ENCODE data around the gene PCDHA5.
"Not testable (repeated sequence)": the region's sequence is repeated elsewhere in the genome, so short reads cannot be mapped to it uniquely, and the experiment has no call there.

Gene PCDHA5

DNA sequence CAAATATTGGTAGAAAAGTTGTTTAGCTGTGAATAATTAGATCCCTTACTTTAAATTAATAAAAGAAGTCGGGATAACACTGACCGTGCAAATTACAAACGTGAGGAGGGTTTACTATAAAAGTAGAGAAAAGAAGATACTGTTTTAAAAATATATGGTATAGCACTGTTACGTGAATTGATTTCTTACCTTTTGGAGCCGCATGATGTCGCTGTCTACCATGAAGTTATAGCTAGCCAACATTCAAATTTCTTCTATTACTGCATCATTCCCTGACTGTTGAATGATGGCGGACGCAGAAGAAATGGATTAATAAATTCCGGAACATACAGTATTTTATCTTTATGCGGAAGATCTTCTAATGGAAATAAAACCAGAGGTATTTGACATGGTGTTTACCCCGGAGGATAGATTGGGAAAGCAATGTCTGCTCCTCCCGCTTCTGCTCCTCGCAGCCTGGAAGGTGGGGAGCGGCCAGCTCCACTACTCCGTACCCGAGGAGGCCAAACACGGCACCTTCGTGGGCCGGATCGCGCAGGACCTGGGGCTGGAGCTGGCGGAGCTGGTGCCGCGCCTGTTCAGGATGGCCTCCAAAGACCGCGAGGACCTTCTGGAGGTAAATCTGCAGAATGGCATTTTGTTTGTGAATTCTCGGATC is 6.4 kb downstream of the PCDHA5 start, which contains the start of gene PCDHA6:
Gene PCDHA6, plus strand, starts transcription at position 257 of the 658 bp plus-strand sequence. Its CDS starts 132 bp downstream, at position 389.
- no peak for DNase-seq

- no peak for DNase-seq
Observed at GRCh38 chr5:140828362-140828737, 6.9 kb downstream of the PCDHA5 start.

DNA sequence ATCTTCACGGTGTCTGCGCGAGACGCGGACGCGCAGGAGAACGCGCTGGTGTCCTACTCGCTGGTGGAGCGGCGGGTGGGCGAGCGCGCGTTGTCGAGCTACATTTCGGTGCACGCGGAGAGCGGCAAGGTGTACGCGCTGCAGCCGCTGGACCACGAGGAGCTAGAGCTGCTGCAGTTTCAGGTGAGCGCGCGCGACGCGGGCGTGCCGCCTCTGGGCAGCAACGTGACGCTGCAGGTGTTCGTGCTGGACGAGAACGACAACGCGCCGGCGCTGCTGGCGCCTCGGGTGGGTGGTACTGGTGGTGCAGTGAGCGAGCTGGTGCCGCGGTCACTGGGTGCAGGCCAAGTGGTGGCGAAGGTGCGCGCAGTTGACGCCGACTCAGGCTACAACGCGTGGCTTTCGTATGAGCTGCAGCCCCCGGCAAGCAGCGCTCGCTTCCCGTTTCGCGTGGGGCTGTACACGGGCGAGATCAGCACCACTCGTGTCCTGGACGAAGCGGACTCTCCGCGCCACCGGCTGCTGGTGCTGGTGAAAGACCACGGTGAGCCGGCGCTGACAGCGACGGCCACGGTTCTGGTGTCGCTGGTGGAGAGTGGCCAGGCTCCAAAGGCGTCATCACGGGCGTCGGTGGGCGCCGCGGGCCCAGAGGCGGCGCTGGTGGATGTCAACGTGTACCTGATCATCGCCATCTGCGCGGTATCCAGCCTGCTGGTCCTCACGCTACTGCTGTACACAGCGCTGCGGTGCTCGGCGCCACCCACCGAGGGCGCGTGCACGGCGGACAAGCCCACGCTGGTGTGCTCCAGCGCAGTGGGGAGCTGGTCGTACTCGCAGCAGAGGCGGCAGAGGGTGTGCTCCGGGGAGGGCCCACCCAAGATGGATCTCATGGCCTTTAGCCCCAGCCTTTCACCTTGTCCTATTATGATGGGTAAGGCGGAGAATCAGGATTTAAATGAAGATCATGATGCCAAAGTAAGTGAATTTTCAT is 8.4 kb downstream of the PCDHA5 start:
- not testable (repeated sequence) for DNase-seq

- DNase-seq, result no peak
Observed at GRCh38 chr5:140833993-140834392, 12.6 kb downstream of the PCDHA5 start, which contains the start of gene PCDHA7. PCDHA7 (plus strand) TSS chr5:140834269; CDS start chr5:140834384, 115 bp downstream.

DNA sequence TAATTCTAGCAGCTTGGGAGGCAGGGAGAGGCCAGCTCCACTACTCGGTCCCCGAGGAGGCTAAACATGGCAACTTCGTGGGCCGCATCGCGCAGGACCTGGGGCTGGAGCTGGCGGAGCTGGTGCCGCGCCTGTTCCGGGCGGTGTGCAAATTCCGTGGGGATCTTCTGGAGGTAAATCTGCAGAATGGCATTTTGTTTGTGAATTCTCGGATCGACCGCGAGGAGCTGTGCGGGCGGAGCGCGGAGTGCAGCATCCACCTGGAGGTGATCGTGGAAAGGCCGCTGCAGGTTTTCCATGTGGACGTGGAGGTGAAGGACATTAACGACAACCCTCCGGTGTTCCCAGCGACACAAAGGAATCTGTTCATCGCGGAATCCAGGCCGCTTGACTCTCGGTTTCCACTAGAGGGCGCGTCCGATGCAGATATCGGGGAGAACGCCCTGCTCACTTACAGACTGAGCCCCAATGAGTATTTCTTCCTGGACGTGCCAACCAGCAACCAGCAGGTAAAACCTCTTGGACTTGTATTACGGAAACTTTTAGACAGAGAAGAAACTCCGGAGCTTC is 13.1 kb downstream of the PCDHA5 start:
- DNase-seq, result not testable (repeated sequence)

- no peak for DNase-seq
Observed at GRCh38 chr5:140835622-140836510, 14.5 kb downstream of the PCDHA5 start.

DNA sequence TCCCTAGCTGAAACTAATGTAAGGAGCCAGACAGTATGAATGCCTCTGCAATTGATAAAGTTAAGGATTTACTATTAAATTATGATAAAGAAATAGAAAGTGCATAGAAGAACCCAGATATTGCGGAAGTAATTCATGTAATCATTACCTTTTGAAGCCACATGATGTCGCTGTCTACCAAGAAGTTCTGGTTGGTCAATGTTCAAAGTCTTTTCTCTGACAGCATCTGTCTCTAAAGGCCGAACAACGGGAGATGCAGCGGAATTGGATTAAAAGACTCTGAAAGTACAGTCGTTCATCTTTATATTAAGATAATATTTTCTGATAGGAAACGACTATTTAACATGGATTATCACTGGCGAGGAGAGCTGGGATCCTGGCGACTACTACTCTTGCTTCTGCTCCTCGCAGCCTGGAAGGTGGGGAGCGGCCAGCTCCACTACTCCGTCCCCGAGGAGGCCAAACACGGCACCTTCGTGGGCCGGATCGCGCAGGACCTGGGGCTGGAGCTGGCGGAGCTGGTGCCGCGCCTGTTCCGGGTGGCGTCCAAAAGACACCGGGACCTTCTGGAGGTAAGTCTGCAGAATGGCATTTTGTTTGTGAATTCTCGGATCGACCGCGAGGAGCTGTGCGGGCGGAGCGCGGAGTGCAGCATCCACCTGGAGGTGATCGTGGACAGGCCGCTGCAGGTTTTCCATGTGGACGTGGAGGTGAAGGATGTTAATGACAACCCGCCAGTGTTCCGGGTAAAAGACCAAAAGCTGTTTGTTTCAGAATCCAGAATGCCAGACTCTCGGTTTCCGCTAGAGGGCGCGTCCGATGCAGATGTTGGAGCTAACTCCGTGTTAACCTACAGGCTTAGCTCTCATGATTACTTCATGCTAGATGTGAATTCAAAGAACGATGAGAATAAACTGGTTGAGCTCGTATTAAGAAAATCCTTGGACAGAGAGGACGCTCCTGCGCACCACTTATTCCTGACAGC is 19.9 kb downstream of the PCDHA5 start, which contains the start of gene PCDHA8:
Gene PCDHA8, plus strand, starts transcription at position 210 of the 985 bp plus-strand sequence. Its CDS starts 135 bp downstream, at position 345.
- DNase-seq, result no peak

DNA sequence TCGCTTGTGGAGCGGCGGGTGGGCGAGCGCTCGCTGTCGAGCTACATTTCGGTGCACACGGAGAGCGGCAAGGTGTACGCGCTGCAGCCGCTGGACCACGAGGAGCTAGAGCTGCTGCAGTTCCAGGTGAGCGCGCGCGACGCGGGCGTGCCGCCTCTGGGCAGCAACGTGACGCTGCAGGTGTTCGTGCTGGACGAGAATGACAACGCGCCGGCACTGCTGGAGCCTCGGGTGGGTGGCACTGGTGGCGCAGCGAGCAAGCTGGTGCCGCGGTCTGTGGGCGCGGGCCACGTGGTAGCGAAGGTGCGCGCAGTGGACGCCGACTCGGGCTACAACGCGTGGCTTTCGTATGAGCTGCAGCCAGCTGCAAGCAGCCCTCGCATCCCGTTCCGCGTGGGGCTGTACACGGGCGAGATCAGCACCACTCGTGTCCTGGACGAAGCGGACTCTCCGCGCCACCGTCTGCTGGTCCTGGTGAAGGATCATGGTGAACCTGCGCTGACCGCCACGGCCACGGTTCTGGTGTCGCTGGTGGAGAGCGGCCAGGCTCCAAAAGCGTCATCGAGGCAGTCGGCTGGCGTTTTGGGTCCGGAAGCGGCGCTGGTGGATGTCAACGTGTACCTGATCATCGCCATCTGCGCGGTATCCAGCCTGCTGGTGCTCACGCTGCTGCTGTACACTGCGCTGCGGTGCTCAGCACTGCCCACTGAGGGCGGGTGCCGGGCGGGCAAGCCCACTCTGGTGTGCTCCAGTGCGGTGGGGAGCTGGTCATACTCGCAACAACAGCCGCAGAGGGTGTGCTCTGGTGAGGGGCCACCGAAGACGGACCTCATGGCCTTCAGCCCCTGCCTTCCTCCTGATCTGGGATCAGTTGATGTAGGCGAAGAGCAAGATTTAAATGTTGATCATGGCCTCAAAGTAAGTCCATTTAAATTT is 21.7 kb downstream of the PCDHA5 start:
- DNase-seq, result no peak

DNA sequence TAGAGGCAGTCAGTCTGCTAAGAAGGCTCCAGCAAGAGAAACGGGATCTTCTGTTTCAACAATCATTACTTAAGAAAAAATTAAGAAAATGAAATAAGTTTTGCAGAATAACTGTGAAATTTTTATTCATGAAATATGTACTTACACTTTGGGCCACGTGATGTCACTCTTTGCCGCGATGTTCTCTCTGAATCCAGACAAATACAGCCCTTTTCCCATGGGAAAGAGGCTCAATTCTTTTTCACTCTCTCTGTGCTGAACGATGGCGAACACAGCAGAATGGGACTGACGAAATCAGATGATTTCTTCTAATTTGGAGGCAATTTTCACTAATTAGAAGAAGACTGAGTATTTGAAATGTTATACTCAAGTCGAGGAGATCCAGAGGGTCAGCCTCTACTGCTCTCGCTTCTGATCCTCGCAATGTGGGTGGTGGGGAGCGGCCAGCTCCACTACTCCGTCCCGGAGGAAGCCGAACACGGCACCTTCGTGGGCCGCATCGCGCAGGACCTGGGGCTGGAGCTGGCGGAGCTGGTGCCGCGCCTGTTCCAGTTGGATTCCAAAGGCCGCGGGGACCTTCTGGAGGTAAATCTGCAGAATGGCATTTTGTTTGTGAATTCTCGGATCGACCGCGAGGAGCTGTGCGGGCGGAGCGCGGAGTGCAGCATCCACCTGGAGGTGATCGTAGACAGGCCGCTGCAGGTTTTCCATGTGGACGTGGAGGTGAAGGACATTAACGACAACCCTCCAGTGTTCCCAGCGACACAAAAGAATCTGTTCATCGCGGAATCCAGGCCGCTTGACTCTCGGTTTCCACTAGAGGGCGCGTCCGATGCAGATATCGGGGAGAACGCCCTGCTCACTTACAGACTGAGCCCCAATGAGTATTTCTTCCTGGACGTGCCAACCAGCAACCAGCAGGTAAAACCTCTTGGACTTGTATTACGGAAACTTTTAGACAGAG is 27.0 kb downstream of the PCDHA5 start, which contains the start of gene PCDHA9:
Gene PCDHA9, plus strand, starts transcription at position 244 of the 964 bp plus-strand sequence. Its CDS starts 114 bp downstream, at position 358.
- not testable (repeated sequence) for DNase-seq

DNA sequence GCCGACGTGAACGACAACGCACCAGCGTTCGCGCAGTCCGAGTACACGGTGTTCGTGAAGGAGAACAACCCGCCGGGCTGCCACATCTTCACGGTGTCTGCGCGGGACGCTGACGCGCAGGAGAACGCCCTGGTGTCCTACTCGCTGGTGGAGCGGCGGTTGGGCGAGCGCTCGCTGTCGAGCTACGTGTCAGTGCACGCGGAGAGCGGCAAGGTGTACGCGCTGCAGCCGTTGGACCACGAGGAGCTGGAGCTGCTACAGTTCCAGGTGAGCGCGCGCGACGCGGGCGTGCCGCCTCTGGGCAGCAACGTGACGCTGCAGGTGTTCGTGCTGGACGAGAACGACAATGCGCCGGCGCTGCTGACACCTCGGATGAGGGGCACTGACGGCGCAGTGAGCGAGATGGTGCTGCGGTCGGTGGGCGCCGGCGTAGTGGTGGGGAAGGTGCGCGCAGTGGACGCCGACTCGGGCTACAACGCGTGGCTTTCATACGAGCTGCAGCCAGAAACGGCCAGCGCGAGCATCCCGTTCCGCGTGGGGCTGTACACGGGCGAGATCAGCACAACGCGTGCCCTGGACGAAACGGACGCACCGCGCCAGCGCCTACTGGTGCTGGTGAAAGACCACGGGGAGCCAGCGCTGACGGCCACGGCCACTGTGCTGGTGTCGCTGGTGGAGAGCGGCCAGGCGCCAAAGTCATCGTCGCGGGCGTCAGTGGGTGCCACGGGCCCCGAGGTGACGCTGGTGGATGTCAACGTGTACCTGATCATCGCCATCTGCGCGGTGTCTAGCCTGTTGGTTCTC is 28.6 kb downstream of the PCDHA5 start:
- DNase-seq, result not testable (repeated sequence)

- DNase-seq, result no peak
Observed at GRCh38 chr5:140855772-140856674, 34.6 kb downstream of the PCDHA5 start, which contains the start of gene PCDHA10. PCDHA10 (plus strand) TSS chr5:140855897; CDS start chr5:140856049, 152 bp downstream.

- DNase-seq, result no peak
Observed at GRCh38 chr5:140857177-140857986, 36.0 kb downstream of the PCDHA5 start.

DNA sequence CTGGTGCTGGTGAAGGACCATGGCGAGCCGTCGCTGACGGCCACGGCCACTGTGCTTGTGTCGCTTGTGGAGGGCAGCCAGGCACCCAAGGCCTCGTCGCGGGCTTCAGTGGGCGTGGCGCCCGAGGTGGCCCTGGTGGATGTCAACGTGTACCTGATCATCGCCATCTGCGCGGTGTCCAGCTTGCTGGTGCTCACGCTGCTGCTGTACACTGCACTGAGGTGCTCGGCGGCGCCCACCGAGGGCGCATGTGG is 36.5 kb downstream of the PCDHA5 start:
- no peak for DNase-seq

DNA sequence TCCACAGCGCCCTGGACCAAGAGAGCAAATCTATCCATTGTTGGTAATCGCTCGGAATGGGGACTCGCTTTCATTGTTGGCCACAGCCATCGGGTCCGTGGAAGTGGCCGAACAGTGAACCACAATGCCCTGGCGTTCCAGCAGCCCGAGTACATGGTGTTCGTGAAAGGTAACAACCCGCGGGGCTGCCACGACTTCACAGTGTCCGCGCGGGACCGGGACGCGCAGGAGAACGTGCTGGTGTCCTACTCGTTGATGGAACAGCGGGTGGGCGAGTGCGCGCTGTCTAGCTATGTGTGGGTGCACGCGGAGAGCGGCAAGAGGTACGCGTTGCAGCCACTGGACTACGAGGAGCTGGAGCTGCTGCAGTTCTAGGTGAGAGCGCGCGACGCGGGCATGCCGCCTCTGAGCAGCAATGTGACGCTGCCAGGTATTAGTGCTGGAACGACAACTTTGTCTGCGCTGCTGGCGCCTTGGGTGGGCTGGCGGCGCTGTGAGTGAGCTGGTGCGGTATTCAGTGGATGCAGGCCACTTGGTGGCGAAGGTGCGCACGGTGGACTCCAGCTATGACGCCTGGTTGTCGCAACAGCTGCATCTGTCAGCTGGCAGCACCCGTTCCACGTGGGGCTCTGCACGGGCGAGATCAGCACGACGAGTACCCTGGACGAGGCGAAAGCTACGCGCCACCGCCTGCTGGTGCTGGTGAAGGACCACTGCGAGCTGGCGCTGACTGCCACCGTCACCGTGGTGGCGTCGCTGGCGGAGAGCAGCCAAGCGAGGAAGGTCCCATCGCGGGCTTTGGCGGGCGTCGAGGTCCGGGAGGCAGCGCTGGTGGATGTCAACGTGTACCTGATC is 41.3 kb downstream of the PCDHA5 start:
- no peak for DNase-seq

All from amniotic stem cell (primary cell).